Thyroid gland (tissue), 4 donors: ENCODE measurements around the gene SNX4. TPM values are rescaled to one million over a fixed set of nuclear protein-coding genes. Genes with fewer than 3 reads are reported as not detected.
A peak's percentile ranks its signal among the peaks of the same experiment; 100 is the strongest.

Experiments
- DNase-seq, 2 donors: peaks; one replicate each; pipeline ENCODE4 v3.0.0-alpha.2; 2019
- H3K27ac ChIP-seq, 3 donors: fragments of 200-600 bp; sonication (generic); 1 replicate in 2 of 3; 2 replicates in 1 of 3; pipeline ENCODE4 v1.5.1; 2016 to 2019; ENCODE audit warnings: mild to moderate bottlenecking in 1 of 3, moderate library complexity in 1 of 3
- H3K27me3 ChIP-seq: fragments of 200-600 bp; sonication (generic); one replicate; pipeline ENCODE4 v1.5.1; 2019
- H3K36me3 ChIP-seq, 2 donors: fragments of 200-600 bp; sonication (generic); one replicate each; pipeline ENCODE4 v1.5.1; 2016 to 2019
- H3K4me1 ChIP-seq, 2 donors: fragments of 200-600 bp; sonication (generic); one replicate each; pipeline ENCODE4 v1.5.1; 2017 to 2019
- H3K4me3 ChIP-seq, 3 donors: fragments of 200-600 bp; sonication (generic); replicated peaks in 1 of 3; 1 replicate in 2 of 3; 2 replicates in 1 of 3; pipeline ENCODE4 v1.5.1; 2016; ENCODE audit warnings: mild to moderate bottlenecking in 1 of 3
- H3K9me3 ChIP-seq: fragments of 200-600 bp; sonication (generic); one replicate; pipeline ENCODE4 v1.5.1; 2017
- CTCF ChIP-seq, 6 experiments: fragments of 200-600 bp in 3 of 6; fragments of 450-650 bp in 3 of 6; sonication (generic) in 3 of 6; IDR thresholded peaks; one replicate each; pipeline ENCODE4 v1.5.1; 2016 to 2019; ENCODE audit warnings: antibody characterized with exemption in 6 of 6, mild to moderate bottlenecking in 2 of 6, inconsistent platforms in 1 of 6, moderate library complexity in 1 of 6
- POLR2A ChIP-seq, 2 donors: fragments of 450-650 bp; IDR thresholded peaks; one replicate each; pipeline ENCODE4 v1.6.1; 2017; ENCODE audit warnings: antibody characterized with exemption in 2 of 2, mild to moderate bottlenecking in 2 of 2, moderate library complexity in 1 of 2
- WGBS, 2 donors: methylation state at CpG; one replicate each; pipeline ENCODE4 v1.1.5; 2017; 5-methylcytosine and 5-hydroxymethylcytosine counted together
- intact Hi-C: fragments of 100-400 bp; cut with DNase I; formaldehyde crosslinking; loops from one replicate; pipeline ENCODE4 v1.15.1; 2023
- total RNA-seq, 4 donors: library from RNA; depleted of rRNA; stranded (reverse); fragments of >200 nt; gene quantifications; one replicate each; pipeline ENCODE4 v1.2.3, GENCODE V29; 2016

SNX4 gene
- total RNA-seq, 4 donors from 2014 or later = 112 to 195 (median 138) TPM

DNA sequence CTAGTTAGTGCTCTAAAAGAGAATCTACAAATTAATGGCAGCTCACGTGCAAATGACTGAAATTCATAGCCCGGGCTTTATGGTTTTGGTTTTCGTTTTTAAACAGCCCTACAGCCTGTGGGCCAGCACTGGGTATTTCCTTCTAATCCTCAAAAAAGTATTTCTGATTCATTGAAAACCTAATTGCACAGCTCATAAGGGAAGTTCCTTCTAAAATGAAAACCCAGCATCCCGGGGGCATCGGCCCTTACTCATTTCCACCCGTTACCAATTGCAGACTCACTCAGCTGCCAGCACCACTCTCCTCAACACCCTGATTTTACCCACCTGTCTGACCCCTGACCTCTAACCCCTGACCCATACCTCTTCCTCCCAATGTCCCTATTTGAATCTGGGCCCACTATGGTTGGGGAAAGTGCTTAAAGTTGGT, 85.4 kb downstream of the SNX4 start:
- Histone ChIP-seq H3K27ac (no peak overlapping the region), H3K27me3 (no peaks in the 10 kb centered on the region), H3K9me3 (no peaks in the 10 kb centered on the region), H3K4me1 (no peaks in the 10 kb centered on the region), H3K4me3 (no peak overlapping the region), H3K36me3 (no peaks in the 10 kb centered on the region)
- intact Hi-C loops = loop anchor here (5.0 kb wide), 2 partner anchors 442 to 507 kb away; no protein-coding TSS in a partner anchor
- DNase-seq = no peak
- 90 to 94% methylated on average over 6 of the region's 6 CpGs for WGBS, 2 donors
- no peak for TF ChIP-seq CTCF (IDR thresholded peaks at IDR 0.05)
- TF ChIP-seq POLR2A (IDR thresholded peaks at IDR 0.05) = no peak

DNA sequence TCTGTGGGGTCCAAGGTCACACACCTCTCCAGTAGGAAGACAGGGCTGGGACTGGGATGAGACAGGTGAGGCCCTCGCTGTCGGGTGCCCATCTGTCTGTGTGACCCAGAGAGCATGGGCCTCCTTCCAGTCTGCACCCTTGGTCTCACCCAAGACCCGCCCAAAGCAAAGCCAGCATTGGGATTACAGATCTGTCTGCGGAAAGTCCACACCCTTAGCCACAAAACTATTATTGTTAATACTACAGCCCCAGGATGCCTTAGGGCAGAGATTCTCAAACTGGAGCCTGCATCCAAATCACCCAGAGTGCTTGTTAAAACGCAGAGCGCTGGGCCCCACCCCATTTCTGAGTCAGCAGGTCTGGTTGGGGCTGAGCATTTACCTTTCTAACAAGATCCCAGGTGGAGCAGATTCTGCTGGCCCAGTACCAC, 86.4 kb downstream of the SNX4 start:
- H3K4me3 ChIP-seq = no peak overlapping the region
- TF ChIP-seq CTCF (IDR thresholded peaks at IDR 0.05) (no peak), POLR2A (IDR thresholded peaks at IDR 0.05) (no peak)
- intact Hi-C loops = no loop called here
- H3K36me3 ChIP-seq = no peaks in the 10 kb centered on the region
- 81 to 85% methylated on average over 5 to 6 of the region's 6 CpGs for WGBS, 2 donors
- no peaks in the 10 kb centered on the region for H3K4me1 ChIP-seq
- H3K27ac ChIP-seq = no peak overlapping the region
- H3K27me3 ChIP-seq = no peaks in the 10 kb centered on the region
- peak; percentile 39 to 61 for DNase-seq
- no peaks in the 10 kb centered on the region for H3K9me3 ChIP-seq

DNA sequence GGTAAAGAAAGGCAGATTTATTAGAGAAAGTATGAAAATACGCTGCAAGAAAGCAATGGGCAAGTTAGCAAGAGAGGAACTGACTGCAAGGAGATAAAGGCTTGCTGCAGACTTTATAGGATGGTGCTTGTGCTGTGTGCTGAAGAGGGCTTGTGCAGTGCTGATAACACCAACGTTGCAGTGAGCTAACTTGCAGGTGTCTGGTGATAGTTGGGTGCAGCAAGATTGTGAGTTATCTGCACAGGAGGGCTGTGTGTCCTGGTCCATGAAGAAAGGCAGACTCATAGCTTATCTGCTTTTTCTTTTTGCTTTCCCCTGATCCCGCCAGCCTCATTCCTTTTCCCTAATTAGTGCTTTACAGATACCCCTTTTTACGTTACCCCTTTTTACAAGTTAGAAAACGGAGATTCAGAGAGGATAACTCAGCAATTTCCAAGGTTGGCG, 86.9 kb downstream of the SNX4 start:
- H3K27me3 ChIP-seq = no peaks in the 10 kb centered on the region
- no peak overlapping the region for H3K27ac ChIP-seq
- H3K4me1 ChIP-seq = no peaks in the 10 kb centered on the region
- WGBS, 2 donors = 91% methylated on average over 6 of the region's 6 CpGs
- no peaks in the 10 kb centered on the region for H3K9me3 ChIP-seq
- H3K4me3 ChIP-seq = no peak overlapping the region
- no peak for TF ChIP-seq CTCF (IDR thresholded peaks at IDR 0.05)
- no peak for TF ChIP-seq POLR2A (IDR thresholded peaks at IDR 0.05)
- intact Hi-C loops = no loop called here
- H3K36me3 ChIP-seq = no peaks in the 10 kb centered on the region
- no peak for DNase-seq

DNA sequence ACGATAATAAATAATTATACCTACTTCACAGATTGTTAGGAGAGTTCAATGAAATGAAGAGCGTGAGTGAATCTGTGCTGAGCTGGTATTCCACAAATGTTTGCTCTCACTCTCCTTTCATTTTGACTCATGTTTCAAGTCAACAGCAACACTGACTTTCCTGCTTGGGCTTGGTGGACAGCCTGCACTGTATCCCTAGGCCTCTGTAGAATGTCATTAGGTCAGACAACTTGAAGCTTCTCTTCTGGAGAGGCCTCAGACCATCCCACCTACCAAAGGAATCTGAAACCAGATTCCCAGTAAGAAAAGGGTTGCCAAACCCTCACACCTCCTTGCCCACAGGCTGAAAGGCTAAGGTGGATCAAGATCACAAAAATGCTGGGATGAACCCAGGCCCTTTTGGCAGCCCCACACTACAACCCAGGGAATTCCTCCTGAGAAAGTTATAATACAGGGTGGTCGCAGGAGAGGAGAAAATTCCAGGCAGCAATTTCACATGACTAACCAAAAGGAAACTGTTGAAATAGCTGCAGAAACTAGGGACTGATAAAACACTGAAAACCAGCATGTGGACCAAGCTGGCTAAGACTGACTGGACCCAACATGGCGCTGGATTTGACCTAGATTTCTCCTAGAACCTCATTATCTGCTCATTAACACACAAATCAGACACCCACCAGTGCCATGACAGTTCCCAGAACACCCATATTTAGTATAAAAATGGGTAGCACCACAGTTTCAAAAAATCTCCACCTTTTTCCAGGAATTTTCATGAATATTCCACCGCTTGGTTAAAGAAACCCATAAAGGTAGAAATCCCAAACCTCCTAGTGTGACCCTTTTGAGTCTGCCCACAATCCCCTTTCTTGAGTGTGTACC, 87.9 kb downstream of the SNX4 start:
- 87 to 89% methylated on average over 5 of the region's 5 CpGs for WGBS, 2 donors
- Histone ChIP-seq H3K36me3 (no peaks in the 10 kb centered on the region), H3K27ac (no peak overlapping the region), H3K27me3 (no peaks in the 10 kb centered on the region), H3K9me3 (no peaks in the 10 kb centered on the region), H3K4me1 (no peaks in the 10 kb centered on the region), H3K4me3 (no peak overlapping the region)
- intact Hi-C loops = no loop called here
- no peak for DNase-seq
- TF ChIP-seq CTCF (IDR thresholded peaks at IDR 0.05) (no peak), POLR2A (IDR thresholded peaks at IDR 0.05) (no peak)

- H3K9me3 ChIP-seq = no peaks in the 10 kb centered on the region
- DNase-seq = no peak
- H3K36me3 ChIP-seq = no peaks in the 10 kb centered on the region
- no peaks in the 10 kb centered on the region for H3K27me3 ChIP-seq
- WGBS, 2 donors = 96 to 98% methylated on average over 2 of the region's 2 CpGs
- no peak overlapping the region for H3K27ac ChIP-seq
- no peaks in the 10 kb centered on the region for H3K4me1 ChIP-seq
- TF ChIP-seq CTCF (IDR thresholded peaks at IDR 0.05) (no peak), POLR2A (IDR thresholded peaks at IDR 0.05) (no peak)
- no peak overlapping the region for H3K4me3 ChIP-seq
- intact Hi-C loops = no loop called here
These were observed 88.6 kb downstream of the SNX4 start for GRCh38 chr3:125431391-125431790.
